Liver (tissue), 9 donors: Measurements from ENCODE around the gene SNX7. TPM values are rescaled to one million over a fixed set of nuclear protein-coding genes. Genes with fewer than 3 reads are reported as not detected.

Source experiments
- DNase-seq: peaks from one replicate; pipeline ENCODE4 v3.0.0-alpha.2; 2017; ENCODE audit warnings: low spot score
- H3K27ac ChIP-seq, 2 donors: one replicate each; pipeline ENCODE4 v1.7.0; 2013; ENCODE audit warnings: inconsistent platforms in 2 of 2, low read length in 2 of 2, control low read depth in 1 of 2, low read depth in 1 of 2, mild to moderate bottlenecking in 1 of 2
- H3K27me3 ChIP-seq, 4 donors: one replicate each; pipeline versions ENCODE4 v1.6.1 to v1.7.0; 2013; ENCODE audit warnings: low read length in 3 of 4, inconsistent platforms in 1 of 4, mild to moderate bottlenecking in 1 of 4, moderate library complexity in 1 of 4; ENCODE audit not compliant: control insufficient read depth in 4 of 4, insufficient read depth in 4 of 4
- H3K36me3 ChIP-seq, 4 donors: one replicate each; pipeline versions ENCODE4 v1.6.1 to v1.7.0; 2013; ENCODE audit warnings: low read length in 3 of 4, mild to moderate bottlenecking in 3 of 4, low read depth in 1 of 4, moderate library complexity in 1 of 4; ENCODE audit not compliant: control insufficient read depth in 4 of 4, insufficient read depth in 3 of 4
- H3K4me1 ChIP-seq, 4 donors: one replicate each; pipeline versions ENCODE4 v1.6.1 to v1.7.0; 2013; ENCODE audit warnings: low read length in 3 of 4, mild to moderate bottlenecking in 3 of 4, moderate library complexity in 1 of 4; ENCODE audit not compliant: control insufficient read depth in 4 of 4, insufficient read depth in 4 of 4
- H3K4me3 ChIP-seq, 3 donors: one replicate each; pipeline versions ENCODE4 v1.6.1 to v1.7.0; 2013; ENCODE audit warnings: low read length in 3 of 3, control low read depth in 1 of 3, low read depth in 1 of 3, mild to moderate bottlenecking in 1 of 3
- H3K9ac ChIP-seq, 2 donors: one replicate each; pipeline ENCODE4 v1.7.0; 2013; ENCODE audit warnings: low read length in 2 of 2, mild to moderate bottlenecking in 2 of 2, moderate library complexity in 2 of 2, control low read depth in 1 of 2, low read depth in 1 of 2
- H3K9me3 ChIP-seq, 4 donors: one replicate each; pipeline versions ENCODE4 v1.6.1 to v1.7.0; 2013; ENCODE audit warnings: low read length in 3 of 4; ENCODE audit not compliant: control insufficient read depth in 4 of 4
- CTCF ChIP-seq: fragments of 150-350 bp; IDR thresholded peaks from 2 replicates; pipeline ENCODE4 v1.5.1; 2017; ENCODE audit warnings: improper control_type of control experiment, low read depth, low read length; ENCODE audit not compliant: missing input control
- FOXA1 ChIP-seq: IDR thresholded peaks from 2 replicates; pipeline ENCODE4 v1.6.1; 2016; ENCODE audit warnings: antibody characterized with exemption
- GABPA ChIP-seq, 2 donors: IDR thresholded peaks in 1 of 2; conservative IDR thresholded peaks in 1 of 2; 2 replicates each; pipeline ENCODE4 v1.6.1; 2016; ENCODE audit warnings: antibody characterized with exemption in 2 of 2, mild to moderate bottlenecking in 1 of 2, moderate library complexity in 1 of 2
- HNF4A ChIP-seq, 2 donors: conservative IDR thresholded peaks; 2 replicates each; pipeline ENCODE4 v1.6.1; 2016; ENCODE audit warnings: antibody characterized with exemption in 2 of 2, mild to moderate bottlenecking in 2 of 2
- HNF4G ChIP-seq: IDR thresholded peaks from 2 replicates; pipeline ENCODE4 v1.6.1; 2016; ENCODE audit warnings: antibody characterized with exemption
- MAX ChIP-seq: IDR thresholded peaks from 2 replicates; pipeline ENCODE4 v1.6.1; 2016; ENCODE audit warnings: antibody characterized with exemption
- NR2F2 ChIP-seq: IDR thresholded peaks from 2 replicates; pipeline ENCODE4 v1.6.1; 2016; ENCODE audit warnings: antibody characterized with exemption
- RAD21 ChIP-seq, 2 donors: IDR thresholded peaks; 2 replicates each; pipeline ENCODE4 v1.6.1; 2016; ENCODE audit warnings: antibody characterized with exemption in 2 of 2, mild to moderate bottlenecking in 2 of 2
- REST ChIP-seq: IDR thresholded peaks from 2 replicates; pipeline ENCODE4 v1.6.1; 2016; ENCODE audit warnings: antibody characterized with exemption, mild to moderate bottlenecking
- RXRA ChIP-seq, 2 donors: IDR thresholded peaks; 2 replicates each; pipeline ENCODE4 v1.6.1; 2017 to 2018; ENCODE audit warnings: antibody characterized with exemption in 2 of 2, mild to moderate bottlenecking in 1 of 2
- SP1 ChIP-seq: IDR thresholded peaks from 2 replicates; pipeline ENCODE4 v1.6.1; 2018; ENCODE audit warnings: antibody characterized with exemption, mild to moderate bottlenecking
- TAF1 ChIP-seq: conservative IDR thresholded peaks from 2 replicates; pipeline ENCODE4 v1.6.1; 2016; ENCODE audit warnings: antibody characterized with exemption, mild to moderate bottlenecking
- YY1 ChIP-seq: IDR thresholded peaks from 2 replicates; pipeline ENCODE4 v1.6.1; 2016; ENCODE audit warnings: antibody characterized with exemption, mild to moderate bottlenecking
- ZBTB33 ChIP-seq: IDR thresholded peaks from 2 replicates; pipeline ENCODE4 v1.6.1; 2016; ENCODE audit warnings: antibody characterized with exemption
- WGBS: extraction: QIAGEN DNeasy Blood & Tissue Kit; methylation state at CpG from one replicate; pipeline ENCODE4 v1.1.7; 2013; 5-methylcytosine and 5-hydroxymethylcytosine counted together
- polyA plus RNA-seq, 2 donors: library from polyadenylated mRNA; stranded (reverse) in 1 of 2; unstranded in 1 of 2; fragments of 200-250 nt in 1 of 2; fragments of >200 nt in 1 of 2; fragmentation: Nextera tagmentation in 1 of 2; extraction: Ambion mirVana in 1 of 2; gene quantifications; one replicate each; pipeline versions ENCODE4 v1.2.1 to v1.2.3, GENCODE V29; 2013 to 2015
- total RNA-seq, 2 donors: library from RNA; depleted of rRNA; stranded (reverse); fragments of >200 nt; gene quantifications; one replicate each; pipeline ENCODE4 v1.2.3, GENCODE V29; 2014
- donor health status: healthy.
- donor health status: healthy.
- donor health status: healthy.
- donor health status: healthy.
- donor health status: healthy.

Gene SNX7
- total and polyA plus RNA-seq, 4 donors: 9.4 to 12.8 (median 9.8) TPM

- Histone ChIP-seq H3K9ac (no peak overlapping the region), H3K9me3 (no peaks in the 10 kb centered on the region), H3K36me3 (no peaks in the 10 kb centered on the region), H3K4me1 (no peaks in the 10 kb centered on the region), H3K27ac (no peak overlapping the region), H3K27me3 (no peaks in the 10 kb centered on the region), H3K4me3 (no peak overlapping the region)
- TF ChIP-seq HNF4G: no peak
- TF ChIP-seq TAF1: no peak
- TF ChIP-seq GABPA (IDR thresholded peaks at IDR 0.05 in 1 of 2, conservative IDR thresholded peaks at IDR 0.05 in 1 of 2): no peak
- TF ChIP-seq REST: no peak
- TF ChIP-seq YY1: no peak
- no peak for TF ChIP-seq RXRA (IDR thresholded peaks at IDR 0.05)
- no peak for TF ChIP-seq SP1
- TF ChIP-seq NR2F2: no peak
- no peak for DNase-seq
Measured at GRCh38 chr1:98737835-98738234, 76.3 kb downstream of the SNX7 start.

GRCh38 chr1:98739762-98740161 is 78.2 kb downstream of the SNX7 start:
- H3K4me1 ChIP-seq: no peaks in the 10 kb centered on the region
- TF ChIP-seq RAD21 (IDR thresholded peaks at IDR 0.05) (no peak), HNF4A (conservative IDR thresholded peaks at IDR 0.05) (no peak), SP1 (no peak), ZBTB33 (no peak), CTCF (no peak), HNF4G (no peak), FOXA1 (no peak), MAX (no peak)
- H3K4me3 ChIP-seq: no peak overlapping the region
- H3K27ac ChIP-seq: no peak overlapping the region
- no peak for DNase-seq
- H3K36me3 ChIP-seq: no peaks in the 10 kb centered on the region
- H3K9me3 ChIP-seq: no peaks in the 10 kb centered on the region
- H3K9ac ChIP-seq: no peak overlapping the region
- 93% methylated on average over 1 of the region's 1 CpG for WGBS
- no peaks in the 10 kb centered on the region for H3K27me3 ChIP-seq
